Measurements from ENCODE around the gene RBMS3.

RBMS3 gene

GRCh38 chr3:29576675-29577074 lies 295.8 kb downstream of the RBMS3 start:
- ATAC-seq (no peak), DNase-seq (no peak)
- H3K4me3 Mint-ChIP-seq = no peak overlapping the region
- H3K9me3 Mint-ChIP-seq = peaks cover 0 to 8% of the 10 kb centered on the region in 2 donors
- H3K27ac Mint-ChIP-seq = no peak overlapping the region
- H3K27me3 Mint-ChIP-seq = no peaks in the 10 kb centered on the region
- no peaks in the 10 kb centered on the region for H3K4me1 Mint-ChIP-seq

DNA sequence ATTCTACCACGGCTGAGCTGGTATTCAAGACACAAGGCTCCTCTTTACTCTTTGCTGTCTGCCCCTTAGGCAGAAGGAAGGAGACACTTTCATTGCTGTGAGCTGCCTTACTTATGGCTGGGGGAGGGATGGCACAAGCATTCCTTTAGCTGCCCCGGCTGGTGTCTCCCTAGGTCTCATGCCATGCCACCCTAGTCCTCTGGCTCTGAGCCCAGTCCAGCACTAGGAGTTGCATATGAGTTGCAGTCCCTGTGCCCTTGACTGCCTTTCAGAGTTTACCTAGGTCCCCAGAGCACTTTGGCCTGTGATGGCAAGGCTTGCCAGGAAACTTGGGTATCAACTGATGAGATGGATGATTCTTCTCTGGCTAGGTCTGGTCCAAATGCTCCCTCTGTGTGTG lies 296.4 kb downstream of the RBMS3 start:
- H3K4me1 Mint-ChIP-seq = no peaks in the 10 kb centered on the region
- DNase-seq (no peak), ATAC-seq (no peak)
- no peaks in the 10 kb centered on the region for H3K27me3 Mint-ChIP-seq
- peaks cover 0 to 8% of the 10 kb centered on the region in 2 donors for H3K9me3 Mint-ChIP-seq
- H3K4me3 Mint-ChIP-seq = no peak overlapping the region
- H3K27ac Mint-ChIP-seq = no peak overlapping the region

DNA sequence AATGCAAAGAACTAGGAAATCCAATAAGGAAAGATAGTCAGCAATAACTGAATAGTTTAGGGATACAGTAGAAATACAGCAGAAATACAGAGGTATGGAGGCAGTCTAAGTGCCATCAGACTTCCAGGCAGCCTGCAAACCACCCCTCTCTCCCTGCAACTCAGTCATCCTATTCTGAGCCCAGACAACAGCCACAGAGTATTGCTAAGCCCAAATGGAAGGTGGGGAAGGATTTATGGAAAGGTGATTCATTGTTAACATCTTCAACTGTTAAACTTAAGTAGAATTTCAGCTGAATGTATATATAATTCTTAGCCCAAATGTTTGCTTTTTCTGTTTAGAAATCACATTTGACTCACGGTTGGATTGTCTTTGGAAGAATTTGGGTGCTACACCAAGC lies 300.4 kb downstream of the RBMS3 start:
- H3K9me3 Mint-ChIP-seq = no peaks in the 10 kb centered on the region
- H3K4me1 Mint-ChIP-seq = no peaks in the 10 kb centered on the region
- no peak overlapping the region for H3K27ac Mint-ChIP-seq
- no peaks in the 10 kb centered on the region for H3K27me3 Mint-ChIP-seq
- H3K4me3 Mint-ChIP-seq = no peak overlapping the region
- DNase-seq = no peak
- ATAC-seq = no peak

- Mint-ChIP-seq H3K27me3 (no peaks in the 10 kb centered on the region), H3K27ac (no peak overlapping the region), H3K9me3 (no peaks in the 10 kb centered on the region), H3K4me3 (no peak overlapping the region), H3K4me1 (no peaks in the 10 kb centered on the region)
- DNase-seq (no peak), ATAC-seq (no peak)
These were observed 301.4 kb downstream of the RBMS3 start for GRCh38 chr3:29582273-29582672.

DNA sequence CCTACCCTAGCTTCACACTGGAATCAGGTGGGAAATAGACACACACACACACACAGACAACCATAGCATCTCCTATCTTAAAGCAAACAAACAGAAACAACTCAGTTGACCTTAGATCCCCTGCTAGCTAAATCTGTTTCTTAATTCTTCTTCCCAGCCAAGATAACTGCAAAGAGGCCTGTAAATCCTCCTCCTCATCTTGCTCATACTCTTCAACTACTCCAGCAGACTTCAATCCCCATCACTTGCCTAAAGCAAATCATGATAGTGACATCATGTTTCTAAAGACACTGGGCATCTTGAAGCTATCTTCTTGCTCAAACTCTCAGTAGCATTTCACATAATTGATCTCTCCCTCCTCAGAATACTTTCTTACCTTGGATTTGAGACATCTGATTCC lies 303.0 kb downstream of the RBMS3 start:
- Mint-ChIP-seq H3K27ac (no peak overlapping the region), H3K27me3 (no peaks in the 10 kb centered on the region), H3K4me1 (no peaks in the 10 kb centered on the region), H3K4me3 (no peak overlapping the region), H3K9me3 (no peaks in the 10 kb centered on the region)
- DNase-seq (no peak), ATAC-seq (no peak)

DNA sequence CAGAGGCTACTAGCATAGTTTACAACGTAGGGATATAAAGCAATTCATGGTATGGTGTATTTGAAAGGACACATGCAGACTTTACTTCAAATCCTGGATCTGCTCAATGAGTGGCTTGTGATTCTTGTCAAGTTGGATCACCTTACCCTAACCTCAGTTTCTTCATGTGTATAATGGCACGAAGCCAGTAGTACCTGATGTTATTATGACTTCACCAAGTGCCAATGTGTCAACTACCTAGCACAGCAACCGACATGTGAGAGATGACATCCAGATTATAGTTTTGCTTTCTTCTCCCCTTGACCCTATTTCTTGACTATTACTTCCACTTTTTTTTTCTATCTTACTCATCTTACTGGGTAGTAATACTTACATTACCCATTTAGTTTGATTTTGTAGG lies 304.5 kb downstream of the RBMS3 start:
- DNase-seq (no peak), ATAC-seq (no peak)
- Mint-ChIP-seq H3K27ac (no peak overlapping the region), H3K4me1 (no peaks in the 10 kb centered on the region), H3K27me3 (no peaks in the 10 kb centered on the region), H3K4me3 (no peak overlapping the region), H3K9me3 (no peaks in the 10 kb centered on the region)

- DNase-seq = no peak
- Mint-ChIP-seq H3K27ac (no peak overlapping the region), H3K9me3 (no peaks in the 10 kb centered on the region), H3K27me3 (no peaks in the 10 kb centered on the region), H3K4me1 (no peaks in the 10 kb centered on the region), H3K4me3 (no peak overlapping the region)
- no peak for ATAC-seq
These were observed 306.5 kb downstream of the RBMS3 start for GRCh38 chr3:29587340-29587739.

GRCh38 chr3:29590012-29590411 lies 309.1 kb downstream of the RBMS3 start:
- Mint-ChIP-seq H3K27me3 (no peaks in the 10 kb centered on the region), H3K27ac (no peak overlapping the region), H3K4me1 (no peaks in the 10 kb centered on the region), H3K4me3 (no peak overlapping the region), H3K9me3 (no peaks in the 10 kb centered on the region)
- no peak for ATAC-seq
- no peak for DNase-seq

GRCh38 chr3:29590461-29590860 lies 309.6 kb downstream of the RBMS3 start:
- Mint-ChIP-seq H3K4me1 (no peaks in the 10 kb centered on the region), H3K27me3 (no peaks in the 10 kb centered on the region), H3K9me3 (no peaks in the 10 kb centered on the region), H3K27ac (no peak overlapping the region), H3K4me3 (no peak overlapping the region)
- ATAC-seq = no peak
- no peak for DNase-seq

- H3K4me1 Mint-ChIP-seq = no peaks in the 10 kb centered on the region
- no peaks in the 10 kb centered on the region for H3K9me3 Mint-ChIP-seq
- ATAC-seq (no peak), DNase-seq (no peak)
- H3K27me3 Mint-ChIP-seq = no peaks in the 10 kb centered on the region
- no peak overlapping the region for H3K4me3 Mint-ChIP-seq
- no peak overlapping the region for H3K27ac Mint-ChIP-seq
These were observed 310.7 kb downstream of the RBMS3 start for GRCh38 chr3:29591579-29591978.

DNA sequence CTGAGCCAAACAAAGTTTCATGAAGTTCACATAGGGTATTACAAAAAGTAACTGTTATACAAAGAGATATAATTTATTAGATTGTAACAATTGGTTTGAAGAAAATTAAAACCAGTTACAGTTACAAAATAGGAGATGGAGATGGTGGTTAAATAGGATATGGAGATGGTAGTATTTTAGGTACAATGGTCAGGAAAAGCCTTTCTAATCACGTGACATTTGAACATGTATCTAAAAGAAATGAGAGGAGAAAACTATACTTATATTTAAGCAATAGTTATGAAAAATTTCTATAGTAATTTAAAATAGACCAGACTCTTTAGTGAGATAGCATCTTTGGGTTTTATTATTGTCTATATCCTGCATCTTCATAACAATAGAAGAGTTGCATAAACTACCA lies 312.9 kb downstream of the RBMS3 start:
- H3K27ac Mint-ChIP-seq = no peak overlapping the region
- no peaks in the 10 kb centered on the region for H3K27me3 Mint-ChIP-seq
- ATAC-seq (no peak), DNase-seq (no peak)
- H3K9me3 Mint-ChIP-seq = no peaks in the 10 kb centered on the region
- no peaks in the 10 kb centered on the region for H3K4me1 Mint-ChIP-seq
- no peak overlapping the region for H3K4me3 Mint-ChIP-seq

DNA sequence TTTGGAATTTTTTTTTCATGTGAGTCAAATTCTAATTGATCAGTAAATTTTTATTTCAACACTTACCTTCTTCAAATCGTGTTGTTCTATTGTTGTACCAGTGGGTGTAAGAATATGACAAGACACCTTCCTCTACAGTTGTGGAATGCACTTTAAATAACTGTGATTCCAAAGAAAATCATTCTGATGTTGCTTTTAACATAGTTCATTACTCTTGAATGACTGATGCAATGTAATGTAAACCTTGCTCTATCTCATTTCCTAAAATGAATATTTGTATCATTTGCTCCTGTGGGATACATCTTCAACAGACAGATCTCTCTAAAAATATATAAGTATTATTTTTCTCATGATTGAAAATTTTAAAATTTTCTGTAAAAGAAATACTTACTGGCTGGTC lies 313.4 kb downstream of the RBMS3 start:
- Mint-ChIP-seq H3K9me3 (no peaks in the 10 kb centered on the region), H3K4me3 (no peak overlapping the region), H3K4me1 (no peaks in the 10 kb centered on the region), H3K27ac (no peak overlapping the region), H3K27me3 (no peaks in the 10 kb centered on the region)
- ATAC-seq (no peak), DNase-seq (no peak)

DNA sequence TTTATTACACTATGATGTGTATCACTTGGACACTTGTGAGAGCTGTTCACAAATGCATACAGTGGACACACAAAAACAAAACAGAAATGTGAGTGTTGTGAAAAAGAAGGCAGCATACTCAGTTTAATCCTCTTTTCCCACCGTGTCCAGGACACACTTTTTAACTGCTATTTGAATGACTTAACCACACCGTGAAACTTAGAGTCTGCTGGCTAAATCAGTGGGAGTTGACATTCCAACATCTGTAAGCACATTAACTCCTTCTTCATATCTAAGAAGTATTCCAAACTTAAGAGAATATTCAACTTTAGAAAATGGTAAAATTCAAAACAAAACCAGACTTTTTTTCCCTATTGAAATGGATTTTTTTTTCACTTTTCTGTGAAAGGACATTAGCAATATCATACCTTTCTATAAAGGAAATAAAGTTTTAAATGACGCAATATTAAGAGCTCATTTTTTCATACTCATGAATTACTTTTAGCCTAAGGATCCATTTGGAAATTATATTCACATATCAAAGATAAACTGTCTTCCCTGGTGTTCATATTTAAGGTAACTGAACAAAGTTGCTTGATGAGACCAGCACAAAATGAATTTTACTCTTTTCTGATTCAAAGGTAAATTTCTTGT lies 316.6 kb downstream of the RBMS3 start:
- Mint-ChIP-seq H3K9me3 (no peaks in the 10 kb centered on the region), H3K27me3 (no peaks in the 10 kb centered on the region), H3K4me3 (no peak overlapping the region), H3K4me1 (no peaks in the 10 kb centered on the region), H3K27ac (no peak overlapping the region)
- ATAC-seq (no peak), DNase-seq (no peak)

DNA sequence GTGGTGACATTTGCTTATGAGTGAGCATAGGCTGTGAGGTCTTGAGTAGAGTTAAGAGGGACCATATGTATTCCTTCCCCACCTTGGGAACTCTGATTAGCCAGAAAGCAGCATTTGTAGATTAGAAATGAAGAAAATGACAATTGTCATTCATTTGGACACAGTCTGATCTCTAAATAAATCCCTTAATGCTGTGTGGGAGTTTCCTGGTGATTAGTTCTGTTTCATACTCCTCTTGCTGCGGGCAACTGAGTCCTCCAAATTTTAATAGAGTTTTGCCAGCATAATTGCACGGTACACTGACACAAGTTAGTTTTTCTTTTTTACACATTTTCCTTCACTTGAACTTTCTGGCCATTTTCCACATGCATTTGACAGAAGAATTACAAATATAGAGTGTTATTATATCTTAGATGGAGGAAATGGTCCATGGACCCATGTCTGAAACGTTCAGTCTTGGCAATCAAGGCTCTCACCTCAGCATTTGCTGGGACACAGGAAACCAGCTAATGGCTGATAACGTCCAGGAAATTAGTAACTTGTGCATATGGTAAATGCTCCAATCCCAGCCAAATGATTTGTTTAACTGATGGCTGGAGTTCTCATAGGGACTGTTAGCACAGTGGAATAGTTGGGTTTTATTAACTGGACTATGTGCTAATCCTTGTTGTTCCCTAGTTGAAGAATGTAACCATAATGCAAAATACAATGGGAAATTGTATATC lies 321.2 kb downstream of the RBMS3 start:
- H3K9me3 Mint-ChIP-seq = no peaks in the 10 kb centered on the region
- no peak for ATAC-seq
- no peak overlapping the region for H3K27ac Mint-ChIP-seq
- no peak for DNase-seq
- H3K27me3 Mint-ChIP-seq = no peaks in the 10 kb centered on the region
- no peak overlapping the region for H3K4me3 Mint-ChIP-seq
- no peaks in the 10 kb centered on the region for H3K4me1 Mint-ChIP-seq

- no peak overlapping the region for H3K4me3 Mint-ChIP-seq
- H3K4me1 Mint-ChIP-seq = no peaks in the 10 kb centered on the region
- ATAC-seq (no peak), DNase-seq (no peak)
- no peak overlapping the region for H3K27ac Mint-ChIP-seq
- no peaks in the 10 kb centered on the region for H3K27me3 Mint-ChIP-seq
- no peaks in the 10 kb centered on the region for H3K9me3 Mint-ChIP-seq
These were observed 325.0 kb downstream of the RBMS3 start for GRCh38 chr3:29605845-29606244.

GRCh38 chr3:29606416-29606815 lies 325.5 kb downstream of the RBMS3 start:
- Mint-ChIP-seq H3K4me3 (no peak overlapping the region), H3K9me3 (no peaks in the 10 kb centered on the region), H3K4me1 (no peaks in the 10 kb centered on the region), H3K27me3 (no peaks in the 10 kb centered on the region), H3K27ac (no peak overlapping the region)
- ATAC-seq = no peak
- no peak for DNase-seq
